ENCODE results near the gene IL26.
"Not testable (repeated sequence)": the region's sequence is repeated elsewhere in the genome, so short reads cannot be mapped to it uniquely, and the experiment has no call there.

DNA sequence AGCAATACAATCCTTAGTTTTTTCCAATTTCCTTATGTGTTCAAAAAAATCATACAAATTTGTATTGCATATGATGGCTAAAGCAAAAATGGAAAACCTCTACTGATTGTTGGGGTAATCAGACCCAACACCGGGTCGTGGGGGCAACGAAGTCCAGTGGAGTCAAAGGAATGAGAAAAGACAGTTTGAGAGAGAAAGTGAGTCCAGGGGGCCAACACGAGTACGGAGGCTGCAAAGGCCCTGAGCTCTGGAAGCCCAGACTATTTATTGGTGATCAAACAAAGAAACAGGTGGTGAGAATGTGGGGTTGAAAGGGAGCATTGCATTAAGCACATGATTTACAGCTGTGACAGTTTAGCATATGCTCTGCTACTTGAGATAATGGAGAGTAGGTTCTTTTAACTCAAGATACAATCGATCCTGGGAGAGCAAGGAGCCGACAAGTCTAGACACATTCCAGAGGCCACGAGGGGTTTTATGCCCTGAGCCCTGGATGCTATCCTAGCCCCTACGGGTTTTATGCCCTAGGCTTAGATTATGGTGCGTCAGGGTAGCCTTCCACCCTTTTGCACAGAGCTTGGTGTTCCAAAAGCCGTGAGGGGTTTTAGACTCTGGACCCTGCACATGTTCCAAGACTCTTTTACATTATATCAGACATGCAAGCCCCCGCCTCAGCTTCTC lies 16.4 kb downstream of the IL26 start:
- TF ChIP-seq, protein P1, sequence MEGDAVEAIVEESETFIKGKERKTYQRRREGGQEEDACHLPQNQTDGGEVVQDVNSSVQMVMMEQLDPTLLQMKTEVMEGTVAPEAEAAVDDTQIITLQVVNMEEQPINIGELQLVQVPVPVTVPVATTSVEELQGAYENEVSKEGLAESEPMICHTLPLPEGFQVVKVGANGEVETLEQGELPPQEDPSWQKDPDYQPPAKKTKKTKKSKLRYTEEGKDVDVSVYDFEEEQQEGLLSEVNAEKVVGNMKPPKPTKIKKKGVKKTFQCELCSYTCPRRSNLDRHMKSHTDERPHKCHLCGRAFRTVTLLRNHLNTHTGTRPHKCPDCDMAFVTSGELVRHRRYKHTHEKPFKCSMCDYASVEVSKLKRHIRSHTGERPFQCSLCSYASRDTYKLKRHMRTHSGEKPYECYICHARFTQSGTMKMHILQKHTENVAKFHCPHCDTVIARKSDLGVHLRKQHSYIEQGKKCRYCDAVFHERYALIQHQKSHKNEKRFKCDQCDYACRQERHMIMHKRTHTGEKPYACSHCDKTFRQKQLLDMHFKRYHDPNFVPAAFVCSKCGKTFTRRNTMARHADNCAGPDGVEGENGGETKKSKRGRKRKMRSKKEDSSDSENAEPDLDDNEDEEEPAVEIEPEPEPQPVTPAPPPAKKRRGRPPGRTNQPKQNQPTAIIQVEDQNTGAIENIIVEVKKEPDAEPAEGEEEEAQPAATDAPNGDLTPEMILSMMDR (IDR thresholded peaks at IDR 0.05) = not testable (repeated sequence)
- not testable (repeated sequence) for TF ChIP-seq POLR2AphosphoS5 (IDR thresholded peaks at IDR 0.05)

Measured in upper lobe of left lung (tissue), 4 donors.